Stimulated activated CD8-positive, alpha-beta memory T cell treated with anti-CD3 and anti-CD28 coated beads, Interleukin-7, amount 100 ng/mL, for 4 hours (primary cell): ENCODE results near the gene ZNHIT2.
A peak's percentile ranks its signal among the peaks of the same experiment; 100 is the strongest.

Source experiments
- DNase-seq, 2 donors: peaks; one replicate each; pipeline ENCODE4 v3.0.0-alpha.2; 2020; ENCODE audit warnings: low read depth in 2 of 2

ZNHIT2 gene

DNA sequence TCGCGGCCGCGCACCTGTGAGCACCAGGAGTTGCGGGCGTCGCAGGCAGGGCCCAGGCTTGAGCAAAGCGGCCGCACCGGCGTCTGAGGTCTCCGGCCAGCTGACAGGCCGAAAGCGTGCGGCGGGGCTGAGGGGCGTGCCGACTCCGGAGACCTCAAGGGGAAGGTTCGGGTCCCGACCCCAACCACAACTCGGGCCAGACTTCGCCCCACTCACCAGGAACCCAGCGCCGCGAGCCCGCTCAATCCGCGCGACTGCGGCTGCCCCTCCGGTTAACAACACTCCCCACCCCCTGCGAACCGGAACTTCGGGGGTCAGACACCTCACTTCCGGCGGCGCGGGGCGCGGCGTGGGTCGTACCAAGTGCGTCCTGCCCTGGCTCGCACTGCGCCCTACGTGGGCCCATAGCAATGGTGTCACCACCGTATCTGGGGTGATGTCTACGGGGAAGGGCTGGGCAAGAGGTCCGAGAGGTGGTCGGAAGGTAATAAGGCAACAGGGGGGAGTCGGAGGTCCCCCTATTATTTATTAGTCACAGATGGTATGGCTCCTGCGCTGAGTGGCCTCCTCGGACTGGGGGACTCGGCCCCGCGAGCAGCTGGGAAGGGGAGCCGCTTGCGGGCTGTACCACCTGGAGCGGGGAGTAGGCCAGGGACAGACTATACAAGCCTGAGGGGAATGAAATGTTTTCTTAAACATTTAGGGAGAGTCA lies 16.9 kb upstream of the ZNHIT2 start, which contains the start of gene SYVN1:
TSS of gene SYVN1 (minus strand) at position 280 of the 712 bp plus-strand sequence. CDS start 918 bp downstream, outside the sequence.
- peak; percentile 88 to 89 for DNase-seq

DNA sequence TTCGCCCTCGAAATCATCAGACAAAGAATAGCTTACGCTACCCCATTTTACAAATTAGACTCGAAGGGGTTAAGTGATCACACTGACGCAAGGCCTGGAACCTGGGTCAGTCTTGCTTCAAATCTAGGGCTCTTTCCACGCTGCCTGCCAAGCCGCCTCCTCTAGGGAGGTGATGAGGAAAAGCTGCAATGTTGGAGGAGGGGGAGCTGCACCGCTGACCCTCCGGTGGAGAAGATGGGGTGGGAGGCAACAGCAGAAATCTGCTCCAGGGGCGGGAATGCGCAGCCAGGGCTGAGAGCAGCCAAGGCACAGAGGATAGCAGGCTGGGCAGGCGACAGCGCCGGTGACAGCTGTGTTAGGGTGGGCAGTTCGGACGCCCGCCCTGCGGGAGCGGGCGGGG lies 16.2 kb upstream of the ZNHIT2 start:
- no peak for DNase-seq

DNA sequence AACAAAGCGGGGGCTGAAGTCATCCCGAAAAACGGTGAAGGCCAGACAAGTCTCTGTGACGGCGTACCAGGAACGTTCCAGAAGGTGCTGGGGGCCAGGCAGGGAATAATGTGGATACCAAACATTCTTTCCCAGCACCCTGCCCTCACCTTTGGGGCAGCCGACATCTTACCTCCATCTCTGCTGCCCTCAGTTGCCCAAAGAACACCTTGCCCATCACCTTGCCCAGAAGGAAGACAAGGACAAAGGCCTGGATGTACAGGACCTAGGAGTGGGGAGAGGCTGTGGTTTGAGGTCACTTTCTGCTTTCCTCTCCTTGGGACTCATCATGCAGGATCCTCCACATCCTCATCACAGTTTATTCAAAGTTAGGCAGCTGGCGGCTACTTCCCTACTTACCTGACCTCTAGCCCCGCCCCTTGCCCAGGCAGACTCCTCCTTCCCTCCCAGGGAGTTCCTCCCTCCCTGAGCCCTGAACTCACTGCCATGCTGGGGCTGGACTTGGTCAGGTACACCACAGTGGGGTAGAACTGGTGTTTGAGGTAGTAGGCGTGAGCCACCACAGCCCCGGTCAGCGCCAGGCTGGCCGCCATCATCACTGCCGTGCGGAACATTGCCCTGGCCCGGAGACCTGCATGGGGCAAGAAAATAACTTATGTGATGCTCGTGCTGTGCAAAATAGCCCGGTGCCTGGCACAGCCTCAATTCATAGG lies 15.6 kb upstream of the ZNHIT2 start:
- peak in 1 of 2 donors; percentile 27 for DNase-seq

DNA sequence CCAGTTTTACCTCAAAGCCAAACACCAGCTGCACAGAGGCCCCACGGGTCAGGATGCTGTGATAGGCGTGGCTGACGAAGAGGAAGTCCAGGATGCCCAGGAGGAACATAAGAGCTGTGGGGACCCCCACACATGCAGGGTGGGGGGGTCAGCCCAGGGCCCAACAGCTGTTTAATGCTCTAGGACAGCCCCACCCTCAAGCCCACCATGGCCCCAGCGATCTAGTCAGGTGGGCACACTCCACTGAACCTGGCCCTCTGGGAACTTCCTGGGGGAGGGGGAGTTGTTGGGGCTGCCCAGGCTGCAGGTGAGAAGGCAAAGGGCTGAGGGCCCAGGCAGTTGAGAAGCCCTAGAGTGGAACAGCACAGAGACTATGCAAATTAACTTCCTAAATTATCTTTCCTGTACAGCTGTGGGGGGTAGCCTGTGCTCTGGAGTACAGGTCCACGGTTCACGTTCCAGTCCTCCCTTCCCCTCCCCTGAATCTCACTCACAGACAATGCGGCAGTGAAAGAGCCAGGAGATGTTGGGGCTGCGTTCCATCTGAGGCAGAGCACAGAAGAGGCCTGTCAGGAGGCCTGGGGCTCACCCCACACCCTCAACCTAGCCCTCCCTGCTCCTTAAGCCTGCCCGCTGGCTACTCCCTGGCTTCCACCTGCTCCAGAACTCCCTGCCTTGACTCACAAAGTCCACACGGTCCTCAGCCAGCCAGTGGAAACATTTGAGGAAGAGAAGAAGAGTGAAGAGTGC lies 14.9 kb upstream of the ZNHIT2 start:
- no peak for DNase-seq

DNA sequence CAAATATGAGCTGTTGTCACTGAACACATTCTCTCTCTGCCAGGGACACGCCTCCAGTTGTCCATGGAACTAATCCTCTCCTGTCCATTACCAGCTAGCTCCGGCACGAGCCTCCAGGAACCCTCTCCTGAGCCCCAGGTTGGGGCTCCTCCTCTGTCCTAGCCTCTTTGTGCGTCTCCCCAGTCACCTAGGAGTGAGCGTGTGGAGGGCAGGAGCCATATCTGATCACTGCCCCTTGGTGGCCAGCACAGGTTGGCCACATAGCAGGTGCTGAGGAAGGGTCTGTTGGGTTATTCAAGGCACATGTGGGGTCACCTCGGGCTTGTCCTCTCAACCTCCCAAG lies 14.4 kb upstream of the ZNHIT2 start:
- no peak for DNase-seq

DNA sequence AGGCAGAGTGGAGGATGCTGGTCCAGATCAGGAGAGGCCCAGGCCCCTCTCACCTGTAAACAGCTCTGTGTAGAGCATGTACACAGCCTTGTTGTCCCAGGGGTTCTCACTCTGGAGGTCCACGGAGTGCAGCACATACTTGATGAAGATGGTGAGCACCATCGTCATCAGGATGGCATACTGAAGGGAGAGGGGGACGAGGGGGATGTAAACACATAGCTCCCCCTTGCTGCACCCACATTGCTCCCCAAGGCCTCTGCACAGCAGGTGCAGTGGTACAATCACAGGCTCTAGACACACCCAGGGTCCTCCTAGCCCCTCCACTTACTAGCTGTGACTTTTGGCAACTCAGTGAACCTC lies 13.9 kb upstream of the ZNHIT2 start:
- DNase-seq = no peak

DNA sequence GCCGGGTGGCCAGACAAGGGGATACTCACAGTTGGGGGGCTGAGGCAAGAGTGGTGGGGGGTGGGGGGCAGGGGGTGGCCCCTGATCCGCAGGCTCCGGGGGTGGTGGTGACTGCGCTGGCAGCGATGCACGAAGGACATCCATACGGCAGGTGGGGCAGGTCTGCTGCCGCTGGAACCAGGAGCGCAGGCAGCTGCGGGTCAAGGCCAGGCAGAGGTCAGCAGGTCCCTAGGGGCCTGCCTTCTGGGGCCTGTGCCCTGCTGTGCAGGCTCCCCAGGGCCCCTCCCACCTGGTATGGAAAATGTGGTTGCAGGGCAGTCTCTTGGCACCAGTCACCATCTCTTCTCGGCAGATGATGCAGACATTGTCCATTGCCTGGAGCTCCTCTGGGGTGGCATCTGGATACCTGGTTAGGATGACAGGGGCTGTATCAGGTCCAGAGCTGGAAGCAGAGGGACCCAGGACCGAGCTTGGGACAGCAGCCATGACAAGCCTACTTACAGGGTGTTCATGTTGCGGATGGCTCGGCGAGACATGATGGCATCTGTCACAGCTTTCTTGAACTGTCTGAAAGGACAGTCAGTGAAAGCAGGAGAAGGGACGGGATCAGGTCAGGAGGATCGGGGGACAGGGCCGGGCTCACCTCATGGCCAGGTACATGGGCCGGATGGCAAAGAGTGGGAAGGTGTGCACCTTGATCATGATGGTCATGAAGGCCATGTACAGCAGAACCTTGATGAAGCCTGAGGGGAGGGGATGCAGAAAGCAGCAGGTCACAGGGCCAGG lies 13.3 kb upstream of the ZNHIT2 start:
- DNase-seq = no peak

DNA sequence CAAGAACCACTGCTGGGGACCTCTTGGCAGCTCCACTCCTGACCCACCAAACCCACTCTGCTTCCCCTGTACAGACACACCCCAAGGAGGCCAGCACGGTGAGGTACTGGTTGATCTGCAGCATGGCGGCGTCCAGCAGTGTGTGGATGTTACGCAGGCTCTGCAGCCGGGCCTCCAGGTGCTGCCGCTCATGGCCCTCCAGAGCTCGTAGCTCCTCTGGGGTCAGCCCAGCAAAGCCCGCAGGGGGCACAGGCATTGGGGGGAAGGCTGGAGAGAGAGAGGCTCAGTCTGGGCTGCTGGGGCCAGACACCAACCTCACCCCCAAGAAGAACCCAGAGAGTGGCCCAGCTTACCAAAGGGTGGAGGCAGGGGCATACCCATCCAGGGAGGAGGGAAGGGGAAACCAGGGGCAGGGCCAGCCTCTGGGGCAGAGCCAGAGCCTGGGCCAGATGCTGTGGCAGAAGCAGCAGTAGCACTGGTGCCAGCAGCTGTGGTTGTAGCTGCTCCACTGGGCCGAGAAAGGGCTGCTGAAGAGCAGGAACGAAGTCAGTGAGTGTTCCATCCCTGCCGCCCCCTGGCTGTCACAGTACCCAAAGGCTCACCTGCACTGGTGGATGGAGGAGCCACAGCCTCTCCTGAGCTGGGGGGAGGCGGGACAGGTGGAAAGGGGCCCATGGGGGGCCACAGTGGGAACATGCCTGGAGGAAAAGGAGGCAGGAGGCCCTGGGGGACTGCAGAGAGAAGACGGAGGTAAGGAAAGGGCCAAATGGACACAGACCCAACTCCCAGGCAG lies 12.3 kb upstream of the ZNHIT2 start:
- no peak for DNase-seq

DNA sequence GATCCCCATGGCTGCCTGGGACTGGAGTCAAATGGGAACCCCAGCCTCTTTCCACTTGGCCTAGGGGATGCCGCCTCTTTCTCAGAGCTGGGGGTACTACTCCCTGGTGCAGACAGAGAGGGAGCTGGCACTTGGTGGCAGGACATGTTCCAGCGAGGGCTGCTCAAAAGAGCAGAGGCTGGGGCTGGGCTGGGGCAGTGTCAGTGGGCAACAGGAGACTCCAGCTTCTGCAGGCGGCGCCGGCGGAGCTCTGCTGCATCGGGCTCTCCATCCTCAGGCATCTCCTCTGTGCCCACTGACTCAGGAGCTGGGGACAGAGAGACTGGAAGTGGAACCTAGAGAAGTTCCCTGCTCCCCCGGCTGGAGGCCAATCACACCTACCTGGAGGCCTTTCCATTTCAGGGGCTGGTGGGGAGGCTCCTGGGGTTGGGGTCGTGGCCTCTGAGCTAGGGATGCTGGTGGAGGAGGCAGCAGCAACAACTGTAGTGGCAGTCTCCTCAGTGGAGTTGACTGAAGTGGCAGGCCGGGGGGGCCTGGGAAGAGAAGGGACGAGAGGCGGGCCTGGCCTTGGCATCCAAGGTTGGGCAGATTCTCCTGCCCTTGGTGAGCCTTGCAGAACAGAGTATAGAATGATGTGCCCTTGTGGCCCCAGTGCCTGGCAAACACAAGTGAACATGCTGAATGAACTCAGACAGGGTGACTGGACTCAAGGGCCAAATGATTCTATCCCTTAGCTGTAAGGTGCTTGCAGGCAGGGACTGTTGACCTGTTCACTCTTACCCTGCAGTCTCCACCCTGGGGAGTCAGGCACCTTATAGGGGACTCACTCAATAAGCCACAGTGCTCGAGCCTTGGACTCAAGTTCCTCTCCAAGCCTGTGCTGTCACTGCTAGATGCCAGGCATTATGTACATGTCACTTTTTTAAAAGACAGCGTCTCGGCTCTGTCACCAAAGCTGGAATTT lies 11.0 kb upstream of the ZNHIT2 start:
- DNase-seq = no peak

DNA sequence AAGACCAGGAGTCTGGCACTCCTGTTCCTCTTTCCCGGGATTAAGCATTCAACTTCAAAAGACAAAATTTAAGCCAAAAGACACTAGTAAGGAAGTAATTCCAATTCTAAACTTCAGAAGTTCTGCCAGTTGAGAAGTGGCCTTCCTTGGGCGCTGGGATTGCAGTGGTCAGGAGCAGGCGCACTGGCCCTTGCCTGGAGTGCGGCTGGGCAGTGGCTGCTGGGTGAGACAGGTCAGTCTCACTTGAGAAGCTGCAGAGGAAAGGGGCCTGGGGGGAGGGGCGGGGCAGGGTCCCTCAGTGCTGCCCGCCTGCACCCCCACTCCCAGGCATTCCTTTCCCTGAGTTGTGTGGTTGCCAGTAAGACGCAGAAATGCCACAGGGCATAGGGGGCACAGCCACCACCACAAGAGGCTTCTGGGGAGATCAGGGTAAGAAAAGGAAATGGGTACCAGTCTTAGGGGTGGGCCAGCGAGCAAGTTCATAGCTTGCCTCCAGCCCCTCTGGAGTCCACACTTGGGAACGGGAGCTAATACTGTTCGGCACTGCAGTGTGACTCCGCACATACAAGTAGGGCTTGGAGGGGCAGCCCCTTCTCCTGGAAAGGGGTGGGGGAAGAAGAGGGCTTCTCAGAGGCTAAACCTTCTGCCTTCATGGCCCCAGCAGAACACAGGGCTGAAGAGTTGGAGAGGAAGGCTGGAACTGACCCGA lies 10.1 kb upstream of the ZNHIT2 start:
- DNase-seq = no peak

DNA sequence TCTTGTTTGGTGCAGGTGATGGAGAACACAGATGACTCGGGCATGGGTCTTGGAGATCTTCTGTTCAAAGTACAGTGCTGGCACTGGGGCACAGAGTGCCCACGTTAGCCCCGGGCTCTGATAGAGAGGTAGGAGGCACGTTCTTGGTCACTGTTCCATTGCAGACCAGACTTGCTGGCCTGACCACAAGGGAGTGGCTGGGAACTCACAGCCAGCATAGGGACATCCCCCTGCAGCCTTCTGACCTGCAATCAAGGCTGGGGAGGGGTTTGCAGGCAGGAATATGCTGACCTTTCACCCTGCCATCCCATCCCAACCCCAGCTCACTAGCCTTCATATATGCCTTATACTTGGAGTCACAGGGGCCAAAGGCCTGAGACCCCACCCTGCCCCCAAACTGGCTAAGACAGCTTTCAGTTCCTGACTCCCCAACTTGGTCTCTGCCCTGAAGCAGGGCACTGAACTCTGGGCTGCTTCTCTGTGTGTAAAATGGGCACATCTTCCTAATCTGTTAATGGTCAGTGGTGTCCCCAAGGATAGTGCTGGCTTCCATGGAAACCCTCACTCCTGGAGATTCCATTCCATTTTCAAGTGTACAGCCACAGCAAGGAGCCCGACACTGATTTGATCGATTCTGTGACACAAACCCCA lies 9.2 kb upstream of the ZNHIT2 start:
- no peak for DNase-seq

DNA sequence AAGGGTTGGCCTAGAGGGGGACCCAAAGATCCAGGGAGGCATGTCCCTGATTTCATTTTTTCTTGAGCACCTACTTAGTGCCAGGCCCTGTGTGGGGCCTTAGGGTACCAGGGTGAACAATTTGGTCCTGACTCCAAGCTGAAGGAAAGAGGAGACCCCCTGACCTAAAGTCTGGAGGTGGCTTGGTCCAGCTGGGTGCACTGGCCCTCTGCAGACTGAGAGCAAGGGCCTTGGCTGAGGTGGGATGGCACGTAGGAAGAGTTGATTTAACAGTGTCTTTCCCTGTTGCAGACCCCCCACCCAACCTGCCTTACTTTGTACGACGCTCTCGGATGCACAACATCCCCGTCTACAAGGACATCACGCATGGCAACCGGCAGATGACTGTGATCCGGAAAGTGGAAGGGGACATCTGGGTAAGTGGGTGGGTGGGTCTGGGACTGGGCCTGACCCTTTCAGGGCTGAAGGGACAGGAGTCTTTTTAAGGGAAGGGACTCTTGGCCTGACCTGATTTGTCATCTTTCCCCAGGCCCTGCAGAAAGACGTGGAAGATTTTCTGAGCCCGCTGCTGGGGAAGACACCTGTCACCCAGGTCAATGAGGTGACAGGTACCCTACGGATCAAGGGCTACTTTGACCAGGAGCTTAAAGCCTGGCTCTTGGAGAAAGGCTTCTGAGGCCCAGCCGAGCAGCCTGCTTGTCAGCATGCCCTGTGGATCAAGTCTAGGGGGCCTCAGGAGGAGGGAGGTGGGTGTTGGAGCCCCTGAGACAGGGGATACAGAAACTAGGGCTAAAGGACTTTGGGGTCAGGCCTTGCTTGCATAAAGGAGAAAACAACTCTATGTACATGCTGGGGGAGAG lies 7.9 kb upstream of the ZNHIT2 start:
- DNase-seq = no peak

DNA sequence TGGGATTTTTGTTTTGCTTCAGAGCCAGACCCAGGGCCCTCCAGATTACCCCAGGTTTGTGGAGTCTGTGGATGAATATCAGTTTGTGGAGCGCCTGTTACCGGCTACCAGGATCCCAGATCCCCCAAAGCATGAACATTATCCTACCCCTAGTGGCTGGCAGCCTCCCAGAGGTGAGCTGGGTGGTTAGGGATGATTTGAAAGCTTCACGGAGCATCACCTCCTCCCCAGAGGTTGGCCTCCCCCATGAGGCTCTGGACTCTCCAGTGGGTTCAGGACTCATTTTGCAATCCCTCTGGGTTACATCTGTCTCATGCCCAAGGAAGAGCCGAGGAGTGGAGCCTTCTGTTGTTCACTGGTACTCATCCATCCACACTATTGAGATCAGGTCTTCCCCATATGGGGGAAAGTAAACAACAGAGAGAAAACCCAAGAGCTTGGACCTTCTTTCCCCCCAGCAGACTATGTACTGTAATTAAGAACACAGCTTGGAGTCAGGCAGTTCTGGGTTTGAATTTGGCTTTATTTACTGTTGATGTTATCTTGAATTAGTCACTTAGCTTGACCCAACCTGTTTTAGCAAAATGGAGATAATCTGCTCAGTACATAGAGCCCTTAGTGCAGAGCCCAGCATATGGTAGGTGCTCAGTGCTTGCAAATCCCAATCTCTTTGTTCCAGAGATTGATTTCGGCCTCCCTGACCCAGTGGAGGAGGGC lies 7.1 kb upstream of the ZNHIT2 start:
- no peak for DNase-seq

DNA sequence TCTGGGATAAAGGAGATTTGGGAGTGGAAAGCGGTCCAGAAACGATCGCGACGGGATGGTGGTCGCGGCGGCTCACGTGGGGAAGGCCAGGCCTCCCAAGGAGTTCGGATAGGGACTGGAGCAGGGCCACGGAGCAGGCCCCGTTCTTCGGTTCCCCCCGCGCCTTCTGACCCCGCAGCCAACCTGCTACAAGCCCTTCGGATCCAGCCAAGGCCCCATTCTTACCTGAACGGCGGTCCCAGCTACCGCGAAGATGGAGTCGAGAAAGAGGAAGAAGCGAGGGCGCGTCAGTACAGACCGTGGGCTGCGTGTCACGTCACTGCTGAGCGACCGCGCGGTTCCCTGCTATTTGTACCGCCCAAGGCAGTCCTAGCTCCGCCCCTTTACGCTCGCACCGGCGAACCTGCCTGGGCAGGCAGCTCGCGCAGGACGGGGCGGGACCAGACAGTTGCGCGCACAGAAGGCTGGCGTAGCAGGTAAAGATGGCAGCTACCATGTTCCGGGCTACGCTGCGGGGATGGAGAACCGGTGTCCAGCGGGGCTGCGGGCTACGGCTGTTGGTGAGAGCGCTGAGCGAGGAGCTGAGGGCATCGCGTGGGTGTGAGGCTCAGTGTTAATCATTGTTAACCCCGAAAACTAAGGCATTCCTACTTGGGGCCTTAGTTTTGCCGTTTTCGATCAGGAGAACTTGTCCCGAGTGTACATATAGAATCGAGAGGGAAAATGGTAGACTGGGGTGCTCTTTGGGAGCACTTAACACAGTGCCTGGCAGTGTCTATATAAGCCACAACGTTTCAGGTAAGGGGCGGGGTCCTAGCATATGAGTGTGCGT lies 4.6 kb upstream of the ZNHIT2 start, which contains the start of the genes FAU and MRPL49:
TSS of gene FAU (minus strand) at position 270 of the 832 bp plus-strand sequence. CDS start 321 bp downstream, outside the sequence.
TSS of gene MRPL49 (plus strand) at position 457 of the 832 bp plus-strand sequence. CDS start at position 483, 26 bp downstream.
- DNase-seq = peak; percentile 97 to 99

DNA sequence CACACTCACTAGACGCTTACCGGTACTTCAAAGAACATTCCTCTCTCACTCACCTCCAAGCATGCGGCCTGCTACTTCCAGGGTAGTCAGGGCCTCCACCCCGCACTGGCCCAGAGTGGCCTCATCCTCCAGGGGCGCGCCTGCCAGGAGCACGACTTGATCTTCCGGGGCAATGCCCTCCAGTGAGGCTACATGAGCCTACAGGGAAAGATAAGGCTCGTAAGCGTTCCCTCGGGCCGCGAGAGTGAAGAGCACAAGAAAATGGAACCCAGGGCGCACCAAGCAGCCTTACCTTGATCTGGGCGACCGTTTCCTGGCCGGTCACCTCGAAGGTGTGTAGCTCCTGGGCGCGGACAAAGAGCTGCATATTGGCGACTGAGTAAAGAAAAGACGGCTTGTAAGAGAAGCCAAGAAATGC lies 4.0 kb upstream of the ZNHIT2 start:
- DNase-seq = no peak

DNA sequence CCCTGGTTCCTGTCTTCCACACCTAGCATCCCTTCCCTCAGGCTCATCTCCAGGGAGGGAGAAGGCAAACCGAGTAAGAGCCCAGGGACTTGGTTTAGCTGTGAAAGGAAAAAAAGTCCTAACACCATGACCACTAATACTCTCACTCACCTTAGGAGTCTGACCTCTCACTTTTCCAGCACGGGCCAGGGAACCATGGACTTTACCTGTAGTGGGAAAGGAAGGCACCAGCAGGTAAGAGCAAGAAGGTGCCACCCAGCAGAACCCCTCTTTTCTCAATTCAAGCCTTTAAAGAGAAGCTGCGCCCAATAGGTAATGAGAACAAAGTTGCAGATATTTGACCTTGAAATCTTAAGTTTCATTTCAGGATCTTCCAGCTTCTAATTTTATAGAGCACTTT lies 3.3 kb upstream of the ZNHIT2 start:
- no peak for DNase-seq
